ENCODE data around the gene C15orf39. TPM values are rescaled to one million over a fixed set of nuclear protein-coding genes. Genes with fewer than 3 reads are reported as not detected.

Gene C15orf39
- total and polyA plus RNA-seq, 2 experiments from 2014 or later: 13.4 to 54.1 TPM

GRCh38 chr15:75237316-75237982 is 35.8 kb downstream of the C15orf39 start:
- Histone ChIP-seq H2AFZ (0 out of 2 replicates have a peak overlapping the region, but pooled peaks have one; percentile 59), H3K4me1 (ENCODE audit: insufficient read depth) (peaks cover 5% of the 10 kb centered on the region; the same call in 1 of the 2 replicates), H3K36me3 (ENCODE audit: insufficient read depth) (no peaks in the 10 kb centered on the region), H3K27me3 (ENCODE audit: insufficient read depth) (no peaks in the 10 kb centered on the region), H3K4me2 (no peak overlapping the region), H3K79me2 (replicated peaks; ENCODE audit: insufficient read depth) (no peaks in the 10 kb centered on the region), H3K4me3 (no peak overlapping the region), H3F3A (replicated peaks; ENCODE audit: low read depth) (no peaks in the 10 kb centered on the region), H4K20me1 (replicated peaks; ENCODE audit: insufficient read depth) (no peaks in the 10 kb centered on the region), H3K27ac (ENCODE audit: low read depth) (no peak overlapping the region), H3K9me2 (ENCODE audit: insufficient read depth) (no peaks in the 10 kb centered on the region)
- Mint-ChIP-seq H3K27ac (no peak overlapping the region), H3K9me3 (no peaks in the 10 kb centered on the region), H3K4me3 (no peak overlapping the region), H3K27me3 (ENCODE audit: insufficient read depth, low read depth, poor library complexity) (peaks cover 18% of the 10 kb centered on the region), H3K4me1 (no peaks in the 10 kb centered on the region; the same call in 1 of the 3 replicates), H3K36me3 (ENCODE audit: low read depth) (no peaks in the 10 kb centered on the region)
- TF ChIP-seq ZNF462 (CRISPR knock-in tag; IDR thresholded peaks at IDR 0.05) (no peak), REST (IDR thresholded peaks at IDR 0.05; ENCODE audit: unreplicated experiment) (no peak), ETS1 (IDR thresholded peaks at IDR 0.05) (no peak), EZH2 (IDR thresholded peaks at IDR 0.05; ENCODE audit: low read depth, unreplicated experiment) (no peak), EZH2phosphoT487 (IDR thresholded peaks at IDR 0.05; ENCODE audit: unreplicated experiment) (no peak), CTCF (conservative IDR thresholded peaks at IDR 0.05; ENCODE audit: low read depth in 2 of 2) (no peak), ZNF331 (CRISPR knock-in tag; IDR thresholded peaks at IDR 0.05; ENCODE audit: low read depth) (no peak), ZNF114 (CRISPR knock-in tag; IDR thresholded peaks at IDR 0.05) (no peak), JUNB (IDR thresholded peaks at IDR 0.05; ENCODE audit: unreplicated experiment) (no peak), NANOG (IDR thresholded peaks at IDR 0.05; ENCODE audit: borderline replicate concordance) (no peak), POLR2AphosphoS5 (IDR thresholded peaks at IDR 0.05; ENCODE audit: low read depth) (no peak)
- DNase-seq (ENCODE audit: low spot score): no peak
- ATAC-seq: peak; percentile 53

Measured in GM23338 (cell line).